Cortex of kidney (tissue), 1 donor: ENCODE data around the gene APOLD1.

ENCODE experiments used
- DNase-seq: peaks from one replicate; lab custom pipeline; 2025; lab: John Stamatoyannopoulos, UW

The APOLD1 gene

GRCh38 chr12:12839873-12840579, 54.6 kb downstream of the APOLD1 start:
- DNase-seq, result no peak

- no peak for DNase-seq
These were observed 55.1 kb downstream of the APOLD1 start for GRCh38 chr12:12840580-12840899.
